ENCODE data around the gene PTCHD1. TPM values are rescaled to one million over a fixed set of nuclear protein-coding genes. Genes with fewer than 3 reads are reported as not detected.
A peak's percentile ranks its signal among the peaks of the same experiment; 100 is the strongest.

Gene PTCHD1
- total and polyA plus RNA-seq, 2 donors (not counting 1 experiment from before 2014, with no cell fraction given), result under 0.01 TPM; not detected in 1

DNA sequence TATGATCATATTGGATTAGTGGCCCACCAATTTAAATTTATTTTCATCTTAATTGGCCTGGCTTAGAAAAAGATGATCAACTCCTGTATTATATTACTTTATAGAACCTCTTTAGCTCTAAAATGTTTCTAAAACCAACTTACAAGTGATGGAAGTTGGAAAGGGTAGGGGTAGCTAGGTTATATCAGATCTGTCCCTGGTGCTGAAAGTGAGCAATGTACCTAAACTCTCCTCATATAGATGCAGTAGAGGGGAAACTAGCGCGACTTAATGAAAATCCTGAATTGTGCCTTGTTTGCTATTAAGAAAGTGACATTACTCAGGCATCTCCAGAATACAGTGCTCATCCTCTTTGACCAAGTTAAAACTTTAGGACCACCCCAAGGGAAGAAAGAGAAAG lies 7.5 kb upstream of the PTCHD1 start:
- H3K36me3 ChIP-seq (ENCODE audit: control insufficient read depth, insufficient read depth, low read length), result no peaks in the 10 kb centered on the region
- no peaks in the 10 kb centered on the region for H3K9me3 ChIP-seq (ENCODE audit: control insufficient read depth, insufficient read depth, low read depth, low read length)
- peak in 1 of 2 donors; percentile 3 for DNase-seq (ENCODE audit: low read depth in 2 of 2)
- no peaks in the 10 kb centered on the region for H3K4me1 ChIP-seq (ENCODE audit: control insufficient read depth, extremely low read depth, insufficient read depth, low read length)
- peaks cover under 1% of the 10 kb centered on the region for H3K27me3 ChIP-seq (ENCODE audit: control insufficient read depth, insufficient read depth, low read length)
- no peak for TF ChIP-seq EZH2 (IDR thresholded peaks at IDR 0.05; ENCODE audit: low read length, missing control alignments)
- TF ChIP-seq, protein P1, sequence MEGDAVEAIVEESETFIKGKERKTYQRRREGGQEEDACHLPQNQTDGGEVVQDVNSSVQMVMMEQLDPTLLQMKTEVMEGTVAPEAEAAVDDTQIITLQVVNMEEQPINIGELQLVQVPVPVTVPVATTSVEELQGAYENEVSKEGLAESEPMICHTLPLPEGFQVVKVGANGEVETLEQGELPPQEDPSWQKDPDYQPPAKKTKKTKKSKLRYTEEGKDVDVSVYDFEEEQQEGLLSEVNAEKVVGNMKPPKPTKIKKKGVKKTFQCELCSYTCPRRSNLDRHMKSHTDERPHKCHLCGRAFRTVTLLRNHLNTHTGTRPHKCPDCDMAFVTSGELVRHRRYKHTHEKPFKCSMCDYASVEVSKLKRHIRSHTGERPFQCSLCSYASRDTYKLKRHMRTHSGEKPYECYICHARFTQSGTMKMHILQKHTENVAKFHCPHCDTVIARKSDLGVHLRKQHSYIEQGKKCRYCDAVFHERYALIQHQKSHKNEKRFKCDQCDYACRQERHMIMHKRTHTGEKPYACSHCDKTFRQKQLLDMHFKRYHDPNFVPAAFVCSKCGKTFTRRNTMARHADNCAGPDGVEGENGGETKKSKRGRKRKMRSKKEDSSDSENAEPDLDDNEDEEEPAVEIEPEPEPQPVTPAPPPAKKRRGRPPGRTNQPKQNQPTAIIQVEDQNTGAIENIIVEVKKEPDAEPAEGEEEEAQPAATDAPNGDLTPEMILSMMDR (conservative IDR thresholded peaks at IDR 0.05 in 1 of 2, IDR thresholded peaks at IDR 0.05 in 1 of 2; ENCODE audit: low read depth in 1 of 2, low read length in 2 of 2), result no peak
- H4K20me1 ChIP-seq (ENCODE audit: control insufficient read depth, extremely low read depth, insufficient read depth, low read length), result no peaks in the 10 kb centered on the region
- no peak overlapping the region for H3K9ac ChIP-seq (ENCODE audit: insufficient read depth, low read length)
- no peak overlapping the region for H3K4me2 ChIP-seq (ENCODE audit: extremely low read depth, insufficient read depth, low read length)
- no peak overlapping the region for H3K27ac ChIP-seq (ENCODE audit: insufficient read depth, low read length)
- H3K79me2 ChIP-seq (ENCODE audit: control insufficient read depth, insufficient read depth, low read length), result no peaks in the 10 kb centered on the region
- H3K4me3 ChIP-seq (replicated peaks in 1 of 4; ENCODE audit: control extremely low read depth in 1 of 4, insufficient read depth in 1 of 4, low read depth in 3 of 4, low read length in 4 of 4), result no peak overlapping the region
- H2AFZ ChIP-seq (ENCODE audit: low read length), result no peak overlapping the region

DNA sequence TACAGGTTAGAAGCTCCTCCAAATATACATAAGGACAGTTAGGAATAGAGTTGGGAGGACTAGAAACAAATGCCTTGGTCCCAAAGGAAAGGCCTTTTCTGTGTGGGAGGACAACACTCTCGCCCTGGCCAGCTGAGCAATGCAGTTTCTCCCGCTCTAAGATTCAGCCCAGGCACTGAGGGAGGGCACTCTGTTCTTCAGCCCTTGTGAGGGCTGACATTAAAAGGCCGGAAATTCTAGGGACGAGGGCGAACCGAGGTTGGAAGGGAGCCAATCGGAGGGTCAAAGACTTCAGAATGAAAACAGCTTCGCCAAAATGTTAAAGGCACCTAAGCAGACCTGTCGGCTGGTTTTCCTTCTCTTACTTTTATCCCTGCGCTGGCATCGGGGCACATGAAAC lies 2.9 kb upstream of the PTCHD1 start:
- Histone ChIP-seq H3K9me3 (ENCODE audit: control insufficient read depth, insufficient read depth, low read depth, low read length) (no peaks in the 10 kb centered on the region), H3K4me2 (ENCODE audit: extremely low read depth, insufficient read depth, low read length) (no peak overlapping the region), H3K4me3 (replicated peaks in 1 of 4; ENCODE audit: control extremely low read depth in 1 of 4, insufficient read depth in 1 of 4, low read depth in 3 of 4, low read length in 4 of 4) (no peak overlapping the region), H3K27me3 (ENCODE audit: control insufficient read depth, insufficient read depth, low read length) (peaks cover 15% of the 10 kb centered on the region), H3K36me3 (ENCODE audit: control insufficient read depth, insufficient read depth, low read length) (no peaks in the 10 kb centered on the region), H3K79me2 (ENCODE audit: control insufficient read depth, insufficient read depth, low read length) (no peaks in the 10 kb centered on the region), H3K4me1 (ENCODE audit: control insufficient read depth, extremely low read depth, insufficient read depth, low read length) (no peaks in the 10 kb centered on the region), H4K20me1 (ENCODE audit: control insufficient read depth, extremely low read depth, insufficient read depth, low read length) (no peaks in the 10 kb centered on the region), H3K9ac (ENCODE audit: insufficient read depth, low read length) (no peak overlapping the region), H3K27ac (ENCODE audit: insufficient read depth, low read length) (no peak overlapping the region), H2AFZ (ENCODE audit: low read length) (no peak overlapping the region)
- no peak for DNase-seq (ENCODE audit: low read depth in 2 of 2)
- TF ChIP-seq, protein P1 (conservative IDR thresholded peaks at IDR 0.05 in 1 of 2, IDR thresholded peaks at IDR 0.05 in 1 of 2; ENCODE audit: low read depth in 1 of 2, low read length in 2 of 2), result no peak
- TF ChIP-seq EZH2 (IDR thresholded peaks at IDR 0.05; ENCODE audit: low read length, missing control alignments), result no peak

DNA sequence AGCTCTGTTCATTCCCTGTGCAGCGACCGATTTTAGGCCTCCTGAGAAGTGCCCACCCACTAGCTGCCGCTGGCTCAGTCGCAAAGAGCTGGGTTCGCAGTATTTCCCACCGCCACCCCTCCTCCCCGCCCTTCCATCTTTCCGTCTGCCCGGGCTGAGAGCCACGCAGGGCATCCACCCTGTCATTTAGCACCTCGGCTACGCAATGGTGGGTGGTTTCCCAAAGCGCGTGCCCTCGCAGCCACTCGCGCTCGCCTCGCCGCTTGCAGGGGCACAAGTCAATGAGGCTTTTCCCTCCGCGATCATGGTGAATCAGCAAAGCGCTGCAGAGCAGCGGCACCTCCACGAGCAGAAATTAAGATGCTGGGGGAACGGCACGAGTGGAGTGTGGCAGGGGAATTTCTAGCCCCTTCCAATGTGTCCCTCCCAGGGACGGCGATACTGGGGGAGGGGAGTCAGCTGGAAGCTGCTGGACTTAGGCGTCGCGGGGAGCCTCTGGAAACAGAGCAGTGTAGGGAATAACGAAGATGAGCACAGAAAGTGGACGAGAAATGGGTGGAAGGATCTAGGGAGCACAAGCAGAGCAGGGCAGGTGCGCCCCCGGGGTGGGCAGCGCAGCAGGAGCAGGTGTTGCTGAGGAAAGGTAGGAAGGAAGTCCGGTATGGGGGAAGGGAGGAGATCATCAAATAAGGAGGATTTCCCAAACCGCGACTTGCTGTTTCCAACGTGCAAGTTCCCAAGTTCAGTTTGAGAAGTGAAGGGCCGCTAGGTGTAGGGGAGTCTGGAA lies 2.4 kb upstream of the PTCHD1 start:
- Histone ChIP-seq H3K27me3 (ENCODE audit: control insufficient read depth, insufficient read depth, low read length) (peaks cover 15% of the 10 kb centered on the region), H3K4me1 (ENCODE audit: control insufficient read depth, extremely low read depth, insufficient read depth, low read length) (no peaks in the 10 kb centered on the region), H3K9ac (ENCODE audit: insufficient read depth, low read length) (no peak overlapping the region), H3K4me3 (replicated peaks in 1 of 4; ENCODE audit: control extremely low read depth in 1 of 4, insufficient read depth in 1 of 4, low read depth in 3 of 4, low read length in 4 of 4) (peak overlapping the region in 1 of 4 experiments; percentile 16), H3K27ac (ENCODE audit: insufficient read depth, low read length) (no peak overlapping the region), H3K79me2 (ENCODE audit: control insufficient read depth, insufficient read depth, low read length) (no peaks in the 10 kb centered on the region), H4K20me1 (ENCODE audit: control insufficient read depth, extremely low read depth, insufficient read depth, low read length) (no peaks in the 10 kb centered on the region), H3K4me2 (ENCODE audit: extremely low read depth, insufficient read depth, low read length) (no peak overlapping the region), H2AFZ (ENCODE audit: low read length) (no peak overlapping the region), H3K36me3 (ENCODE audit: control insufficient read depth, insufficient read depth, low read length) (no peaks in the 10 kb centered on the region), H3K9me3 (ENCODE audit: control insufficient read depth, insufficient read depth, low read depth, low read length) (no peaks in the 10 kb centered on the region)
- peak in 1 of 2 donors; percentile 0 for DNase-seq (ENCODE audit: low read depth in 2 of 2)
- TF ChIP-seq, protein P1 (conservative IDR thresholded peaks at IDR 0.05 in 1 of 2, IDR thresholded peaks at IDR 0.05 in 1 of 2; ENCODE audit: low read depth in 1 of 2, low read length in 2 of 2), result no peak
- TF ChIP-seq EZH2 (IDR thresholded peaks at IDR 0.05; ENCODE audit: low read length, missing control alignments), result peak; percentile 9
